Measurements from ENCODE around the gene PIK3R1.

DNA sequence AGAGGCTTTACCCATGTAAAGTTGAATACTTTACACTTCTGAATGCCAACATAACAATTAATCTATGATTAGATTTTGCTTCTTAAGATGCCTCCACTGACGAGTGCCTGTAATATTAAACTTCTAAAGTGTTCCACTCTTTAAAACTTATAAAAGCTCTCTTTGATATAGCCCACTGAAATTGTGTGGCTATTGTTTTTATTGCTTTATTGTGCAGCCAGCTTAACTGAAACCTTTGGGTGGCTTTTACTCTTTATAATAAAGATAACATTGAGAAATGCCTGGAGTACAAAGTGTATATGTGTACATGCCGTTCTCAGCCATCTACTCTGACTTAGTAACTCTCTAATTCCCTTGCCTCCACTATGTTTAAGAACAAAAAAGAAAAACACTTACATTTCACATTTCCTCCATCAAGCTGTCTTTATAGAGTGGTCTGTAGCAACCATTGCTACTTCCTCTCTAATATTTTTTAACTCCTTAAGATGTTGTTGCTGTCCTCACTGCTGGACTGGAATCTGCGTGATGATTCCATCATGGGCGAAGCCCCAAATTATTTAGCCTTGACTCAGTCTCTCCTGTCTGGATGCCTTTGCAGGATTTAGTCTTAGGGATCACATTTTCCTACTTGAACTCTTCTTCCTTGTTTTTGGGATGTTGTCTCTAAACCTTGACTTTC is 9.1 kb downstream of the PIK3R1 start:
- TF ChIP-seq EP300 (IDR thresholded peaks at IDR 0.05; ENCODE audit: borderline replicate concordance) (no peak), RAD21 (IDR thresholded peaks at IDR 0.05; ENCODE audit: low read depth) (no peak), YY1 (IDR thresholded peaks at IDR 0.05; ENCODE audit: low read depth) (no peak), FOXM1 (IDR thresholded peaks at IDR 0.05; ENCODE audit: borderline replicate concordance, low read depth) (no peak)
